ENCODE results near the gene NUSAP1.
"Not testable (repeated sequence)": the region's sequence is repeated elsewhere in the genome, so short reads cannot be mapped to it uniquely, and the experiment has no call there.

Gene NUSAP1

DNA sequence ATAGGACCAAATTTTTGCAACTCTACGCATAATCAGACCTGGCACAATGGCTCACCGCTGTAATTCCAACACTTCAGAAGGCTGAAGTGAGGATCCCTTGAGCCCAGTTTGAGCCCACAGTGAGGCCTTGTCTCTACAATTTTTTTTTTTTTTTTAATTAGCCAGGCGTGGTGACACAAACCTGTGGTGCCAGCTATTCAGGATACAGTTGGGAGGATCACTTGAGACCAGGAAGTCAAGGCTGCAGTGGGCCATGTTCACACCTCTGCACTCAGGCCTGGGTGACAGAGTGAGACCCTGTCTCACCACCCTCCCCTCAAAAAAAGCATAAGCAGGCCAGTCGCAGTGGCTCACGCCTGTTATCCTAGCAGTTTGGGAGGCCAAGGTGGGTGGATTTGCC, 25.0 kb upstream of the NUSAP1 start:
- ATAC-seq = no peak
- peaks cover 2% of the 10 kb centered on the region for H3K4me1 Mint-ChIP-seq
- H3K27ac Mint-ChIP-seq = peak overlapping the region in 1 of 2 donors; percentile 19
- H3K4me3 Mint-ChIP-seq = no peak overlapping the region
- no peaks in the 10 kb centered on the region for H3K9me3 Mint-ChIP-seq
- H3K27me3 Mint-ChIP-seq = no peaks in the 10 kb centered on the region
- DNase-seq = no peak

DNA sequence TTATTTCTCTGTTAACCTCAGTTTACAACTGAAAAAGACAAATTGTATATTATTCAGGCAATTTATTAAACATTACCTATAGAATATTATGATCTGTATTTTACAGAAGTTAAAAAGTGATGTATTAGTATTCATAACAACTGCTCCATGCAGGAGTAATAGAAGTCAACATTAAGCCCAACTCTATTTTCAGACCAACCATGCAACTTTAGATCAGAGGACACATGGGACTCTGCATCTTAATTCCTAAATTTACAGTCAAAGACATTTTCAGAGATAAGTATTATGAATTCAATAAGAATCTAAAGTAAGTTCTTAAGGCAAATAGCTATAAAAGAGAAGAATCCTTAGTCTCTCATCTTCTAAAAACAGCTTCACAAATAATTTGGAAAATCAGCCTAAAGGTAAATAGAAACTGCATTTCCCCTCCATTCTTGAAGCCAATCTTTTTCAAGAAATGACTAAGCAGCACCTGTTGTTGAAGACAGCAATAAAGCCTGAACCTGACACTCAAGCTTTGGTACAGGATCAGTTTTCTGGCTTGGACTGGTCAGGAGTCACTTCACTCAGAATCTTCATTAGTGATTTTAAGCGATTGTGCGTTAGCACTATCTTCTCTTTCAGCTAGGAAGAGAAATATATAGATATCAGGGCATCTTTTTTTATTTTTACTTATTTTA, 23.3 kb upstream of the NUSAP1 start:
- ATAC-seq = no peak
- no peaks in the 10 kb centered on the region for H3K27me3 Mint-ChIP-seq
- H3K4me3 Mint-ChIP-seq = no peak overlapping the region
- H3K27ac Mint-ChIP-seq = peak overlapping the region in 1 of 2 donors; percentile 52
- H3K4me1 Mint-ChIP-seq = no peaks in the 10 kb centered on the region
- DNase-seq = no peak
- no peaks in the 10 kb centered on the region for H3K9me3 Mint-ChIP-seq

DNA sequence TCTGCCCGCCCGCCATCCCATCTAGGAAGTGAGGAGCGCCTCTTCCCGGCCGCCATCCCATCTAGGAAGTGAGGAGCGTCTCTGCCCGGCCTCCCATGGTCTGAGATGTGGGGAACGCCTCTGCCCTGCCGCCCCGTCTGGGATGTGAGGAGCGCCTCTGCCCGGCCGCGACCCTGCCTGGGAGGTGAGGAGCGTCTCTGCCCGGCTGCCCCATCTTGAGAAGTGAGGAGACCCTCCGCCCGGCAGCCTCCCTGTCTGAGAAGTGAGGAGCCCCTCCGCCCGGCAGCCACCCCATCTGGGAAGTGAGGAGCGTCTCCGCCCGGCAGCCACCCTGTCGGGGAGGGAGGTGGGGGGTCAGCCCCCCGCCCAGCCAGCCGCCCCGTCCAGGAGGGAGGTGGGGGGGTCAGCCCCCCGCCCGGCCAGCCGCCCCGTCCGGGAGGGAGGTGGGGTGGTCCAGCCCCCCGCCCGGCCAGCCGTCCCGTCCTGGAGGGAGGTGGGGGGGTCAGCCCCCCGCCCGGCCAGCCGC, 11.8 kb upstream of the NUSAP1 start:
- not testable (repeated sequence) for H3K27me3 Mint-ChIP-seq, H3K27ac Mint-ChIP-seq, H3K9me3 Mint-ChIP-seq, H3K4me3 Mint-ChIP-seq, DNase-seq, ATAC-seq
- H3K4me1 Mint-ChIP-seq = peaks cover 18% of the 10 kb centered on the region

DNA sequence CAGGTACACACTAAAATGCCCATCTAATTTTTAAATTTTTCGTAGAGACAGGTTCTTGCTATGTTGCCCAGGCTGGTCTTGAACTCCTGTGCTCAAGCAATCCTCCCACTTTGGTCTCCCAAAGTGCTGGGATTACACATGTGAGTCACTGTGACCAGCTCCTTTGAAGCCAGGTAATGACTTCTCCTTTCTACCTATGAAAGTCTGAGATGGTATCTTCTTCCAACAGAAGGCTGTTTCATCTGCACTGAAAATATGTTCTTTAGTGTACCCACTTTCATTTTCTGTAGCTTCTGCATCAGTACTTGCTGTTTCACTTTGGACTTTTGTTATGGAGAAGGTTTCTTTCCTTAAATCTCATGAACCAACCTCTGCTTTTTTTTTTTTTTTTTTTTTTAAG, 9.1 kb upstream of the NUSAP1 start:
- Mint-ChIP-seq H3K4me3 (no peak overlapping the region), H3K27ac (peak overlapping the region; percentile 20 to 83), H3K27me3 (no peaks in the 10 kb centered on the region), H3K9me3 (no peaks in the 10 kb centered on the region), H3K4me1 (peaks cover 18% of the 10 kb centered on the region)
- DNase-seq = no peak
- ATAC-seq = peak; percentile 76

DNA sequence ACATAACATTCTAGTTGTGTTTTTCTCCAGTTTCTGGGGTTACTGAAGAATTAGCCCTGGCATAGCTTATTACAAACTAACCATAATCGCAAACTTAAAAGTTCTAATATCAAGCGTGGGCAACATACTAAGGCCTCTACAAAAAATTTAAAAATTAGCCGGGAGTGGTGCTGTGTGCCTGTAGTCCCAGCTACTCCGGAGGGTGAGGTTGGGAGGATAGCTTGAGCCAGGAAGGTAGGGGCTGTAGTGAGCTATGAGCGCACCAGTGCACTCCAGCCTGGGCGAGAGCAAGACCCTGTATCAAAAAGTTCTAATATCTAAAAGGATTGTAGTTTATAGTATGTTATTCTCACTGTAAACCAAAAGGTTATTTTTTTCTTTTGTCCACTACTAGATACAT, 1.4 kb upstream of the NUSAP1 start:
- Mint-ChIP-seq H3K9me3 (no peaks in the 10 kb centered on the region), H3K4me3 (peak overlapping the region; percentile 93 to 94), H3K4me1 (peaks cover 30% of the 10 kb centered on the region), H3K27me3 (no peaks in the 10 kb centered on the region), H3K27ac (peak overlapping the region in 1 of 2 donors; percentile 91)
- no peak for ATAC-seq
- DNase-seq = no peak

DNA sequence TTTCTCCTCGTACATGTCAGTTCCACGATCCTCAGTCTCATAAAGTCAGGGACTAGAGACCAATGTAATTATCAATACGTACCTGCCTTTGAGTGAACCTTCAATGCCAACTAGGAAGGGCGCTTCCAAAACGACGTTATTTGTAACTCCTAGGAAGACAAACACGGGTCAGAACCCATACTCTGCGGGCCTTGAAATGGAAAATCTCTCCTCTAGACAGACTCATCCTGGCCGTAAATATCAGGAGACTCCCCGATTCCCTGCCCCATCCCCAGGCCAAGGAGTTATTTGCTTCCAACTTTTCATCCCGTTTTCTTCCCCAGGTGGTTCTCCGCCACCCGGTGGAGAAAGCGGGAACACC, 868 bp upstream of the NUSAP1 start:
- no peak for DNase-seq
- peak overlapping the region; percentile 91 to 99 for H3K27ac Mint-ChIP-seq
- H3K4me1 Mint-ChIP-seq = peaks cover 36% of the 10 kb centered on the region
- peak overlapping the region; percentile 93 to 94 for H3K4me3 Mint-ChIP-seq
- H3K9me3 Mint-ChIP-seq = no peaks in the 10 kb centered on the region
- no peaks in the 10 kb centered on the region for H3K27me3 Mint-ChIP-seq
- no peak for ATAC-seq

DNA sequence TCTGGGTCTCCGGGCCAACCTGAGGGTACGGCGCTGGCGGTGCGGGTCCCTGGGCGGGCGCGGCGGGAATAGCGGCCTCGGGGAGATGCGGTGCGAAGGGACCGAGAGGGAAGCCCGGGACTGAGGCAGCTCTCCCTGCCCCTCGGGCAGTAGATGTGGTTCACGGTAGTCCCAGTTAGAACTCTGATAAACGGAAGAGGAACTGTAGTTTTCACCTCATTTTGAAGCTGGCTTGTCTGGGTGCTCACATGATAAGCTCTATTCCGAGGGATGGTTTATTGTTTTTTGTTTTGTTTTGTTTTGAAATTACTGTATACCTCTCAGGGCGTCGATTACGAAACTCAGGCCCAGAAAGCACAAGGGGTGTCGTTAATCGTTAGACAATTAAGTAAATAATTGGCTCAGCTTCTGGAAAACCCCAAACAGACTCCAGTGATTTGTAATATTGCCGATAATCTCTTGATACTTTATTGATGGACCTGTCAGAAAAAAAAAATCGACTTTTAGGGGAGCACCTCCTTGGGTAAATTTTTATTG, 413 bp downstream of the NUSAP1 start:
- no peaks in the 10 kb centered on the region for H3K27me3 Mint-ChIP-seq
- H3K27ac Mint-ChIP-seq = peak overlapping the region; percentile 96 to 99
- H3K9me3 Mint-ChIP-seq = no peaks in the 10 kb centered on the region
- H3K4me3 Mint-ChIP-seq = peak overlapping the region; percentile 93 to 94
- H3K4me1 Mint-ChIP-seq = peaks cover 46% of the 10 kb centered on the region
- DNase-seq = no peak
- ATAC-seq = peak; percentile 24

DNA sequence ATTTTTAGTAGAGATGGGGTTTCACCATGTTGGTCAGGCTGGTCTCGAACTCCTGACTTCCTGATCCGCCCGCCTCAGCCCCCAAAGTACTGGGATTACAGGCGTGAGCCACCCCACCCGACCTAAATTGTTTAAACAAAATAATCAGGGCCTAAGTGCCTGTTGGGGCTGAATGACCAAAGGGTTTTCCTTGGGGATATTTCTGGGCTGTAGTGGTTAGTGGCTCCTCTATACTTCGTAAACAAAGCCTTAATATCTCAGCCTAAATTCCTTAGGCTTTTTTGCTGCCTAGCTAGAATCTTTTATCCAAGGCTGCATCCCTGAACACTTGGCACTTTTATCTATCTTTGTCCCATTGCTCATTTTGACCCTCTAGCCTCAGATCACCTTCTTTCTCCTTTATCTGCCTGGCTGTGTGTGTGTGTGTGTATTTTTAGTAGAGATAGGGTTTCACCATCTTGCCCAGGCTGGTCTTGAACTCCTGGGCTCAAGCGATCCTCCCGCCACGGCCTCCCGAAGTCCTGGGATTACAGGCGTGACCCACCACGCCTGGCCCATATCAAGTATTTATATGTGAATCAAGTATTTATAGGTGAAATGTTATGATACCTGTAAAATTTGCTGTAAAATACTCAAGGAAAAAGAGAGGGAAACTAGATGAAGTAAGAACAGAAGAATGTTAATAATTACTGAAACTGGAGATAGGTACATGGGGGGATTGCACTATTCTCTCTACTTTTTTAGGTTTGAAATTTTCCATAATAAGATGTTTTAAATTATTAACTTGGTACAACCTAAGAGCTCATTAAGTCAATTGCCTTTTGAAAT, 1.8 kb downstream of the NUSAP1 start:
- DNase-seq (no peak), ATAC-seq (no peak)
- Mint-ChIP-seq H3K27ac (peak overlapping the region; percentile 92 to 99), H3K9me3 (no peaks in the 10 kb centered on the region), H3K4me1 (peaks cover 51% of the 10 kb centered on the region), H3K4me3 (peak overlapping the region; percentile 93 to 94), H3K27me3 (no peaks in the 10 kb centered on the region)

DNA sequence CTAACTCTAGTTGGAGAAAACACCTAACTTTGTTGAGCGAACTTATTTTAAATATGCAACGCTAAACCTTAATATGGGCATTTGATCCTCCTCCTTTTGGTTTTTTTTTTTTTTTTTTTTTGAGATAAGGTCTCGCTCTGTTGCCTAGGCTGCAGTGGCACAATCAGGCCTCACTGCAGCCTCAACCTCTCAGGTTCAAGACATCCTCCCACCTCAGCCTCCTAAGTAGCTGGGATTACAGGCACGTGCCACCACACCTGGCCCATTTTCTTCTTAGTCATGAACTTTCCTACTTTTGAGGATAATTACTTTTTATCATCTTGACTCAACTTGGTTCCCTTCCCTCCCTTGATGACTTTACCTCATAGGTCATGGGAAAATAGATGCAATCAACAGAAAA, 3.9 kb downstream of the NUSAP1 start:
- no peaks in the 10 kb centered on the region for H3K9me3 Mint-ChIP-seq
- no peak overlapping the region for H3K4me3 Mint-ChIP-seq
- DNase-seq (no peak), ATAC-seq (no peak)
- no peaks in the 10 kb centered on the region for H3K27me3 Mint-ChIP-seq
- no peak overlapping the region for H3K27ac Mint-ChIP-seq
- peaks cover 50% of the 10 kb centered on the region for H3K4me1 Mint-ChIP-seq

DNA sequence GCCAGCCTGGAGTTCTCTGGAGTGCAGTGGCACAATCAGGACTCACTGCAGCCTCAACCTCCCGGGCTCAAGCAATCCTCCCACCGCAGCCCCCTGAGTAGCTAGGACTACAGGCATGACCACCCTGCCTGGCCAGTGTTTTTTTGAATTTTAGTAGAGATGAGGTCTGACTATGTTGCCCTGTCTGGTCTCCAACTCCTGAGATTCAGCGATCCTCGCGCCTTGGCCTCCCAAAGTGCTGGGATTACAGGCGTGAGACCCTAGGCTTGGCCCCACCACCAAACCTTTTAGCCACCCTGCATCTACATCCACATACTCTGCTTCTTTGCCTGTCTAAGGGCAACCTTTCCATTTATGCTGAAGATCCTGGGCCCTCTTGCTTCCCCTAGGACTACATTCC, 4.4 kb downstream of the NUSAP1 start:
- Mint-ChIP-seq H3K4me3 (no peak overlapping the region), H3K4me1 (peaks cover 45% of the 10 kb centered on the region), H3K9me3 (no peaks in the 10 kb centered on the region), H3K27ac (no peak overlapping the region), H3K27me3 (no peaks in the 10 kb centered on the region)
- DNase-seq (no peak), ATAC-seq (no peak)

DNA sequence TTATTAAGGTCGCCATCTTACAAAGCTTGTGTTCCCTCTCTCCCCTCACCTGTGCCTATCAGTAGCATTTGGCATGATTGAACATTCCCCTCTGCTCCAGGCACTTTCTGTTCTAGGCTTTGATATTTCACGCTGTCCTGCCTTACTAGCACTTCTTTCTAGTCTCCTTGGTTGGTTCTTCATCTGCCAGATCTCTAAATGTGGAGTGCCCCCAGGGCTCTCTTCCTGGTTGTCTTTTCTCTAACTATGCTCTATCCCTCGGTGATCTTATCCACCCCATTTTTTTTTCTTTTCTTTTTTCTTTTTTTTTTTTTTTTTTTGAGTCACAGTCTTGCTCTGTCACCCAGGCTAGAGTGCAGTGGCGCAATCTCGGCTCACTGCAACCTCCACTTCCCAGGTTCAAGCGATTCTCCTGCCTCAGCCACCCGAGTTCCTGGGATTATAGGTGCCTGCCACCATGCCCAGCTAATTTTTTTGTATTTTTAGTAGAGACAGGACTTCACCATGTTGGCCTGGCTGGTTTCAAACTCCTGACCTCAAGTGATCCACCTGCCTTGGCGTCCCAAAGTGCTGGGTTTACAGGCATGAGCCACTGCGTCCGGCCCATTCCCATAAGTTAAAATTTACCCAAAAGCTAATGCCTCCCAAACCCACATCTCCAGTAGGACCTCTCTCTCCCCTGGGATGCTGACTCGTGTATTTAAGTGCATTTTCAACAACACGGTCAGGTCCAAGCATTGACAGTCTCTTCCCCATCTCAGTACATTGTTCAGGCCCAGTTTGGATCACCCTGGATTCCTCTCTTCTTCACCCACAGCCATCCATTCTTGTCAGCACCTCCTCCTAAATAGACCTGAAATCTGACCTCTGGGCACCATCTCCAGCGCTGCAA, 5.2 kb downstream of the NUSAP1 start:
- Mint-ChIP-seq H3K27ac (no peak overlapping the region), H3K27me3 (no peaks in the 10 kb centered on the region), H3K4me3 (no peak overlapping the region), H3K4me1 (peaks cover 44% of the 10 kb centered on the region), H3K9me3 (no peaks in the 10 kb centered on the region)
- DNase-seq (no peak), ATAC-seq (no peak)

DNA sequence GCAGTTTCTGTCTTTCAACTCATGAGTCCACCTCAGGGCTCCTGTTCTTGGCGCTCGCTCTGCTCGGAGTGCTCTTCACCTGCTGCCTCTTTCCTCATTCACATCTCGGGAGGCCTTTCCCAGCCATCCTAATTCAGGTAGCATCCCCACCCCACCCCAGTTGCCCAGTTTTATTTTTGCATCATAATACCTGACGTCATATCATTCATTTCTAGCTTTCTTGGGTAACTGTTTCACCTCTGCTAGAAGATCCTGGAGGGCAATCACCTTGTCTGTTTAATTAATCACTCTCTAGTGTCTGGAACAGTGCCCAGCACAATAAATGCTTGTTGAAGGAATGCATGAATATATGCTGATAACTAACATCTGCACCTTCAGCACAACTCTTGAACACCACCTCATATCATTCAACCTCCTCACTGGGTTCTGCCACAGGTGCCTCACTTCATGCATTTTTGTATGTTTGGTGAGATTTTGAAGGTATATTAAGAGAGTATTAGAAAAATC, 7.6 kb downstream of the NUSAP1 start:
- DNase-seq (no peak), ATAC-seq (no peak)
- no peaks in the 10 kb centered on the region for H3K27me3 Mint-ChIP-seq
- H3K27ac Mint-ChIP-seq = no peak overlapping the region
- no peaks in the 10 kb centered on the region for H3K9me3 Mint-ChIP-seq
- H3K4me3 Mint-ChIP-seq = no peak overlapping the region
- peaks cover 30% of the 10 kb centered on the region for H3K4me1 Mint-ChIP-seq

DNA sequence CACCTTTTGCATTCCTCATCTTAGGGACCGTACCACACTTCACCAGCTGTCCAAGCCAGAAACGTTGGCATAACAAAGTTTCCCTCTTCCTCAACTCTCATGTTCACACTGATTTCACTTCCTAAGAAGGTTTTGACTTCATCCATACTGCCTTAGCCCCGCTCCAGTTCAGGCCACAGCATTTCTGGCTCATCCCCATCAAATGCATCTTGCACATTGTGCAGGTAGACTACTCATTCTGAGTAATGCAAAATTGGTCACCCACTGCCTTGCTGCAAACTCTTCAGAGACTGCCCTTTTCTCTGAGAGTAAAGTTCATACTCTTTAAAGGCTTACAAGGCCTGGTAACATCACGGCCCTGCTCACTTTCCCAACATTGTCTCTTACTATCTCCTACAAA, 8.8 kb downstream of the NUSAP1 start:
- DNase-seq (no peak), ATAC-seq (no peak)
- H3K27me3 Mint-ChIP-seq = no peaks in the 10 kb centered on the region
- H3K4me3 Mint-ChIP-seq = no peak overlapping the region
- H3K9me3 Mint-ChIP-seq = no peaks in the 10 kb centered on the region
- no peak overlapping the region for H3K27ac Mint-ChIP-seq
- H3K4me1 Mint-ChIP-seq = peaks cover 24% of the 10 kb centered on the region

DNA sequence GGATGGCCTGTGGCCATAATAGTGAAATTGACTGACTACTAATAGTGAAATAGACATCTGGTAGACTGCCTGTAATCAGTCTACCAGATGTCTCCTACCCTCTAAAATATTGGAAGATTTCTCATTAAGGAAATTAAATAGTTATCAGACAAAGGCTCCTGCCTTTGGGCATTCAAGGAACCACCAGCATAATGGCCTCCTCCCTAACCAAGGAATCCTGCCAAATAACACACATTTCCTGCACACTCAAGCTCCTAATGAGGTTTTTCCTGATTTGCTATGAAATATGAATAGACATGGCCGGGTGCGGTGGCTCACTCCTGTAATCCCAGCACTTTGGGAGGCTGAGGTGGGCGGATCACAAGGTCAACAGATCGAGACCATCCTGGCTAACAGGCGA, 14.6 kb downstream of the NUSAP1 start:
- H3K4me3 Mint-ChIP-seq = no peak overlapping the region
- H3K4me1 Mint-ChIP-seq = no peaks in the 10 kb centered on the region
- no peak for DNase-seq
- H3K27me3 Mint-ChIP-seq = no peaks in the 10 kb centered on the region
- no peaks in the 10 kb centered on the region for H3K9me3 Mint-ChIP-seq
- ATAC-seq = no peak
- H3K27ac Mint-ChIP-seq = no peak overlapping the region

DNA sequence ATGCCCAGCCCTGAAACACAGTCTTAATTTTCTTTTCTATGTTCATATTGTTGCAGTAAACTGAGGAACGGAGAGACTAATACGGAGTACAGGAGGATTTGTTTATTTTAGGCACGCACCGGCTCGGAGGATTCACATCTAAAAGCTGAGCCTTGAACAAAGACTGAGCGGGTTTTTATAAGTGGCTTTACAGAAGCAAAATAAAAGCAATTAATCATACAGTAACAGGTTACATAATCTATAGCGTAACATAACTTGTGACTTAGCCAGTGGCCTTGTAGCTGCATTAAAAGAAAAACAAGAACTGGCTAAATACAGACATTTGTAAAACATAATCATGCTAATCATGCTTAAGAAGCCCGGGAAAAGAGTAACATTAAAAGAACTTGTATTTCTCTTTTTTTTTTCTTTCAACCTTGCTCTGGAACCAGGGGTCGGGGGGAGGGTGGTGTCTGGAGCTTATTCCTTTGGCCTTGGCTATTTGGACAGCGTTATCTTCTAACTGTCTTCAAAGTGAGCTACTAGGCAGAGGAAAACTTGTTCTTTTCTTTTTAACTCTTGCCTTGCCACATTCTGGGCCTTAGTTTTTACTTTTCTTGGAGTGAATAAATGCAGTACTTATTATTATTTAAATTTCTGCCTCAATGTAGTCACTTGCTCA, 17.5 kb downstream of the NUSAP1 start:
- DNase-seq = no peak
- Mint-ChIP-seq H3K27ac (no peak overlapping the region), H3K4me3 (no peak overlapping the region), H3K27me3 (no peaks in the 10 kb centered on the region), H3K4me1 (no peaks in the 10 kb centered on the region), H3K9me3 (no peaks in the 10 kb centered on the region)
- ATAC-seq = no peak
